Measurements from ENCODE around the gene IMP4. TPM values are rescaled to one million over a fixed set of nuclear protein-coding genes. Genes with fewer than 3 reads are reported as not detected.

The IMP4 gene
- total and polyA plus RNA-seq, 10 of the 15 experiments (the other 5 are each of a cell fraction or from before 2014, with no cell fraction given) = 41.4 to 242 (median 166) TPM

DNA sequence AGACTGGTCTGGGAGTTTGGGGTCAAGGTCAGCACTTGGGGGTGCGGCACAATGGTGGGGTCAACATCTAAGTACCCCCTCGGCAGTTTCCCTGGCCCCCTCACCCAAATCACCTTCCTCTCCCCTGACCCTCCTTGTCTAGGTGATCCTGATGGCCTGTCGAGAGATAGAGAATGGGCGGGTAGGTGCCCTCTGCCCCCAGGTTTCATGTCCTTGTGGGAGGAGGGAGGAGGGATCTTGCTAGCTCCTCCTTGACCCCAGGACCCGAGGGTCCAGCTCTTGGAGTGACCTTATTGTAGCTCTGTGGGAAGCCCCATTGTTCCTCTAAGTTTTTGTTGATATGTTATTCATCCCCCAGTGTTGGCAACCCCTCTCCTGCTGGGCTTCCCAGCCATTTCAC lies 16.8 kb downstream of the IMP4 start:
- intact Hi-C loops (cut with micrococcal nuclease; ENCODE audit: unreplicated experiment) = no loop called here
- POLR2A ChIA-PET = no interaction called here
- CTCF ChIA-PET = no interaction called here

More for the DNA sequence above, 16.8 kb downstream of the IMP4 start:
- TF ChIP-seq ZNF217 (IDR thresholded peaks at IDR 0.05) (no peak), IKZF2 (IDR thresholded peaks at IDR 0.05) (no peak), BMI1 (IDR thresholded peaks at IDR 0.05; ENCODE audit: borderline replicate concordance) (no peak), ZBED1 (IDR thresholded peaks at IDR 0.05; ENCODE audit: borderline replicate concordance) (no peak), ZBTB33 (IDR thresholded peaks at IDR 0.05) (no peak), ZNF622 (IDR thresholded peaks at IDR 0.05) (no peak), EED (IDR thresholded peaks at IDR 0.05; ENCODE audit: low read depth) (no peak), RUNX3 (IDR thresholded peaks at IDR 0.05; ENCODE audit: low read length) (no peak), ATF3 (IDR thresholded peaks at IDR 0.05; ENCODE audit: borderline replicate concordance, extremely low read depth, low read depth, low read length) (no peak), BCL11A (IDR thresholded peaks at IDR 0.05; ENCODE audit: low read depth, low read length) (no peak)
- TF ChIP-seq, protein P1, sequence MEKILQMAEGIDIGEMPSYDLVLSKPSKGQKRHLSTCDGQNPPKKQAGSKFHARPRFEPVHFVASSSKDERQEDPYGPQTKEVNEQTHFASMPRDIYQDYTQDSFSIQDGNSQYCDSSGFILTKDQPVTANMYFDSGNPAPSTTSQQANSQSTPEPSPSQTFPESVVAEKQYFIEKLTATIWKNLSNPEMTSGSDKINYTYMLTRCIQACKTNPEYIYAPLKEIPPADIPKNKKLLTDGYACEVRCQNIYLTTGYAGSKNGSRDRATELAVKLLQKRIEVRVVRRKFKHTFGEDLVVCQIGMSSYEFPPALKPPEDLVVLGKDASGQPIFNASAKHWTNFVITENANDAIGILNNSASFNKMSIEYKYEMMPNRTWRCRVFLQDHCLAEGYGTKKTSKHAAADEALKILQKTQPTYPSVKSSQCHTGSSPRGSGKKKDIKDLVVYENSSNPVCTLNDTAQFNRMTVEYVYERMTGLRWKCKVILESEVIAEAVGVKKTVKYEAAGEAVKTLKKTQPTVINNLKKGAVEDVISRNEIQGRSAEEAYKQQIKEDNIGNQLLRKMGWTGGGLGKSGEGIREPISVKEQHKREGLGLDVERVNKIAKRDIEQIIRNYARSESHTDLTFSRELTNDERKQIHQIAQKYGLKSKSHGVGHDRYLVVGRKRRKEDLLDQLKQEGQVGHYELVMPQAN (conservative IDR thresholded peaks at IDR 0.05) = no peak
- TF ChIP-seq, protein P2, sequence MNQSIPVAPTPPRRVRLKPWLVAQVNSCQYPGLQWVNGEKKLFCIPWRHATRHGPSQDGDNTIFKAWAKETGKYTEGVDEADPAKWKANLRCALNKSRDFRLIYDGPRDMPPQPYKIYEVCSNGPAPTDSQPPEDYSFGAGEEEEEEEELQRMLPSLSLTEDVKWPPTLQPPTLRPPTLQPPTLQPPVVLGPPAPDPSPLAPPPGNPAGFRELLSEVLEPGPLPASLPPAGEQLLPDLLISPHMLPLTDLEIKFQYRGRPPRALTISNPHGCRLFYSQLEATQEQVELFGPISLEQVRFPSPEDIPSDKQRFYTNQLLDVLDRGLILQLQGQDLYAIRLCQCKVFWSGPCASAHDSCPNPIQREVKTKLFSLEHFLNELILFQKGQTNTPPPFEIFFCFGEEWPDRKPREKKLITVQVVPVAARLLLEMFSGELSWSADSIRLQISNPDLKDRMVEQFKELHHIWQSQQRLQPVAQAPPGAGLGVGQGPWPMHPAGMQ (IDR thresholded peaks at IDR 0.05; ENCODE audit: borderline replicate concordance) = no peak
- TF ChIP-seq, protein P3, sequence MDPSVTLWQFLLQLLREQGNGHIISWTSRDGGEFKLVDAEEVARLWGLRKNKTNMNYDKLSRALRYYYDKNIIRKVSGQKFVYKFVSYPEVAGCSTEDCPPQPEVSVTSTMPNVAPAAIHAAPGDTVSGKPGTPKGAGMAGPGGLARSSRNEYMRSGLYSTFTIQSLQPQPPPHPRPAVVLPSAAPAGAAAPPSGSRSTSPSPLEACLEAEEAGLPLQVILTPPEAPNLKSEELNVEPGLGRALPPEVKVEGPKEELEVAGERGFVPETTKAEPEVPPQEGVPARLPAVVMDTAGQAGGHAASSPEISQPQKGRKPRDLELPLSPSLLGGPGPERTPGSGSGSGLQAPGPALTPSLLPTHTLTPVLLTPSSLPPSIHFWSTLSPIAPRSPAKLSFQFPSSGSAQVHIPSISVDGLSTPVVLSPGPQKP (IDR thresholded peaks at IDR 0.05; ENCODE audit: low read depth, low read length) = no peak
- TF ChIP-seq, protein P4, sequence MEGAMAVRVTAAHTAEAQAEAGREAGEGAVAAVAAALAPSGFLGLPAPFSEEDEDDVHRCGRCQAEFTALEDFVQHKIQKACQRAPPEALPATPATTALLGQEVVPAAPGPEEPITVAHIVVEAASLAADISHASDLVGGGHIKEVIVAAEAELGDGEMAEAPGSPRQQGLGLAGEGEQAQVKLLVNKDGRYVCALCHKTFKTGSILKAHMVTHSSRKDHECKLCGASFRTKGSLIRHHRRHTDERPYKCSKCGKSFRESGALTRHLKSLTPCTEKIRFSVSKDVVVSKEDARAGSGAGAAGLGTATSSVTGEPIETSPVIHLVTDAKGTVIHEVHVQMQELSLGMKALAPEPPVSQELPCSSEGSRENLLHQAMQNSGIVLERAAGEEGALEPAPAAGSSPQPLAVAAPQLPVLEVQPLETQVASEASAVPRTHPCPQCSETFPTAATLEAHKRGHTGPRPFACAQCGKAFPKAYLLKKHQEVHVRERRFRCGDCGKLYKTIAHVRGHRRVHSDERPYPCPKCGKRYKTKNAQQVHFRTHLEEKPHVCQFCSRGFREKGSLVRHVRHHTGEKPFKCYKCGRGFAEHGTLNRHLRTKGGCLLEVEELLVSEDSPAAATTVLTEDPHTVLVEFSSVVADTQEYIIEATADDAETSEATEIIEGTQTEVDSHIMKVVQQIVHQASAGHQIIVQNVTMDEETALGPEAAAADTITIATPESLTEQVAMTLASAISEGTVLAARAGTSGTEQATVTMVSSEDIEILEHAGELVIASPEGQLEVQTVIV (IDR thresholded peaks at IDR 0.05; ENCODE audit: borderline replicate concordance, partially characterized antibody) = no peak
- in situ Hi-C loops (cut with MboI) = no loop called here
- Histone ChIP-seq H3K27ac (ENCODE audit: control insufficient read depth, insufficient read depth) (no peak overlapping the region), H4K20me1 (ENCODE audit: control insufficient read depth, insufficient read depth) (no peaks in the 10 kb centered on the region), H3K36me3 (ENCODE audit: control insufficient read depth in 2 of 2, insufficient read depth in 2 of 2, low read length in 1 of 2) (no peaks in the 10 kb centered on the region), H3K27me3 (replicated peaks in 1 of 2; ENCODE audit: control insufficient read depth in 2 of 2, insufficient read depth in 2 of 2, low read length in 1 of 2) (no peaks in the 10 kb centered on the region), H3K9me3 (replicated peaks; ENCODE audit: control insufficient read depth, insufficient read depth, low read length) (no peaks in the 10 kb centered on the region), H3K4me2 (ENCODE audit: control insufficient read depth, insufficient read depth) (no peak overlapping the region), H3K9ac (ENCODE audit: control insufficient read depth, insufficient read depth, low read length) (no peak overlapping the region), H3K79me2 (ENCODE audit: control insufficient read depth, insufficient read depth, low read length) (no peaks in the 10 kb centered on the region), H2AFZ (ENCODE audit: control insufficient read depth, low read depth, low read length) (no peak overlapping the region), H3K4me3 (no peak overlapping the region), H3K4me1 (ENCODE audit: control insufficient read depth, insufficient read depth, low read length) (no peaks in the 10 kb centered on the region)
- no peak for DNase-seq (ENCODE audit: low read depth, low spot score)
- FAIRE-seq = no peak
- BruUV-seq (replicated peaks) = no TSS peak
- ChIA-PET SMC1A (ENCODE audit: uncharacterized antibody, unreplicated experiment) (no interaction called here), RAD21 (ENCODE audit: unreplicated experiment) (no interaction called here)
- 57% methylated on average over 5 of the region's 5 CpGs for WGBS (ENCODE audit: insufficient coverage, insufficient replicate concordance, low lambda C conversion rate, missing lambda C conversion rate)
- ATAC-seq = no peak

Data from GM12878 (cell line).